ENCODE measurements around the gene RIMOC1.

DNA sequence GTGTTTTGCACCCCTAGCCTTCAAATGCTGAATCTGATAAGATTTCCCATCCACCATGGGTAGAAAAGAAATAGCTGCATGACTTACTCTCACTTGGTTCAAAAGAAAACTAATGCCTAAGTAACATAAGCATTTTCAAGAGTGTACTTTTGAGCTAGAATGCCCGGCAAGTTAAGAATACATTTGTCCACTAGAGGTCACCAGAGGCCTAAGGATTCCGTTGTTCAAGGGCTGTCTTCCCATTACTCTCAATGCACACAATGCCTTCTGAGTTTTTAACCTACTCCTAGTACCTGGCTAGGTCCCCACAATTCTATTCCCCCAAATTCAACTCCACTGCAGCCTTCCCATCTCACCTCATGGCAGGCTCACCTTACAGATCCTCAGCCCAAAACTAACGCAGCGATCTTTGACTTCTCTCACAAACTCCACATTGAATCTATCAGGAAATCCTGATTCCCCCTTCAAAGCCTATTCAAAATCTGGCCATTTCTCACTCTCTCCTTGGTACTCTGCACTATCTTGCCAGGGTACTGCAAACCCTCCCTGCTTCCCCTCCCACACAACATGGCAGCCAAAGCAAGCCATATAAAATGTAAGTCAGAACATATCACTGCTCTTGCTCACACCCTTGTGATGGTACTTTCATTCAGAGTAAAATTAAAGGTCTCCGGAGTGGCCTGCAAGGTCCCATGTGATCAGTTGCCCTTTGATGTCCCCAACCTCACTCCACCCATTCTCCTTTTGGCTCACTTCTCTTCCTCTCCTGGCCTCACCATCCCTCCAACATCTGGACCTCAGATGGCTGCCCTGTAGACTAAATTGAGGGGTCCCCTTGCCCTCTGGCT, 47.3 kb upstream of the RIMOC1 start:
- no peak for TF ChIP-seq POLR2AphosphoS5 (IDR thresholded peaks at IDR 0.05; ENCODE audit: low read depth, low read length)
- TF ChIP-seq POLR2A (IDR thresholded peaks at IDR 0.05; ENCODE audit: low read depth, low read length), result no peak

All from GM12892 (cell line).